Coronary artery (tissue), 2 donors: ENCODE results near the gene CPEB1.
A peak's percentile ranks its signal among the peaks of the same experiment; 100 is the strongest.
"Not testable (repeated sequence)": the region's sequence is repeated elsewhere in the genome, so short reads cannot be mapped to it uniquely, and the experiment has no call there.

Experiments used
- DNase-seq: peaks from one replicate; pipeline ENCODE4 v3.0.0-alpha.2; 2017; ENCODE audit warnings: low spot score
- H3K27ac ChIP-seq, 2 donors: fragments of 200-600 bp; sonication (generic); one replicate each; pipeline ENCODE4 v1.5.1; 2016 to 2019
- H3K4me3 ChIP-seq: fragments of 200-600 bp; sonication (generic); 2 replicates; pipeline ENCODE4 v1.5.1; 2016; ENCODE audit warnings: mild to moderate bottlenecking, moderate library complexity
- CTCF ChIP-seq: fragments of 200-600 bp; sonication (generic); IDR thresholded peaks from one replicate; pipeline ENCODE4 v1.5.1; 2019; ENCODE audit warnings: antibody characterized with exemption

CPEB1 gene

GRCh38 chr15:82535566-82536408, 111.4 kb downstream of the CPEB1 start:
- Histone ChIP-seq H3K27ac (no peak overlapping the region), H3K4me3 (no peak overlapping the region)
- no peak for TF ChIP-seq CTCF
- no peak for DNase-seq

GRCh38 chr15:82535151-82535550, 112.0 kb downstream of the CPEB1 start:
- not testable (repeated sequence) for H3K27ac ChIP-seq, H3K4me3 ChIP-seq, DNase-seq

GRCh38 chr15:82534457-82534861, 112.7 kb downstream of the CPEB1 start:
- DNase-seq, H3K4me3 ChIP-seq, H3K27ac ChIP-seq: not testable (repeated sequence)

- TF ChIP-seq CTCF, result no peak
- DNase-seq, result no peak
These were observed 113.4 kb downstream of the CPEB1 start for GRCh38 chr15:82533801-82534200.

GRCh38 chr15:82532991-82533481, 114.1 kb downstream of the CPEB1 start:
- no peak for TF ChIP-seq CTCF
- no peak for DNase-seq
- Histone ChIP-seq H3K27ac (no peak overlapping the region), H3K4me3 (no peak overlapping the region)

More at GRCh38 chr15:82533801-82534200, 113.4 kb downstream of the CPEB1 start:
- Histone ChIP-seq H3K4me3 (no peak overlapping the region), H3K27ac (no peak overlapping the region)

GRCh38 chr15:82532383-82532990, 114.7 kb downstream of the CPEB1 start:
- Histone ChIP-seq H3K27ac (no peak overlapping the region), H3K4me3 (no peak overlapping the region)
- no peak for TF ChIP-seq CTCF
- peak; percentile 31 for DNase-seq

- DNase-seq, result peak; percentile 64
- no peak for TF ChIP-seq CTCF
- no peak overlapping the region for H3K4me3 ChIP-seq
- H3K27ac ChIP-seq, result no peak overlapping the region
These were observed 115.4 kb downstream of the CPEB1 start for GRCh38 chr15:82531496-82532382.
